ENCODE results near the gene EGR2.

DNA sequence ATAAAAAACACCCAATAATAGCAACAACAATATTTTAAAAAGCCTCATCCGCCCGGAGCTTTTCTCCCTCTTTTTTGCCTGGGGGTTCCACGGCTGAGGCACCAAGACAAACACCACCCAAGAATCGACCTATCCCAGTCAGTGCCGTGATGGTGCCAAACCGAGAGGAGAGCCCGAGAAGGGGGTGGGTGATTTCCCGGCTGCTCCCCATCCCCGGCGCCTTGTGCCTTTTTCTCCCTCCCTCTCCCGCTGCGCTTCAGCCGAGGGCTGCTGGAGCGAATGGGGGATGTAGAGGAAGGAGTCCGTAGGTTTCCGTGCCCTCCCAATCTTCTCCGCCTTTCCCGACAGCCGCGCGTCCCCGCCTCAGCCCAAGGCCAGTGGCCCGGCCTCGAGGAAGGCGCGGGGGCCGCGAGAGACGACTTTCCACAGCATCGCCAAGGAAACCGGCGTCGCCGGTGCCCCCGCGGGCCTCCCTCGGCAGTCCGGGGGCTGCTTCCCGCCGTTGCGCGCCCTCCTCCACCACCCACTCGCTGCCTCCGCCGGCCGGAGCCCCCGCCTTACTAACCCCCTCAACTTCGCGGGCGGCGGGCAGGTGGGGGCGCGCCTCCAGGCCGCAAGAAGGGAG, 1.3 kb downstream of the EGR2 start:
- TF ChIP-seq, protein P1, sequence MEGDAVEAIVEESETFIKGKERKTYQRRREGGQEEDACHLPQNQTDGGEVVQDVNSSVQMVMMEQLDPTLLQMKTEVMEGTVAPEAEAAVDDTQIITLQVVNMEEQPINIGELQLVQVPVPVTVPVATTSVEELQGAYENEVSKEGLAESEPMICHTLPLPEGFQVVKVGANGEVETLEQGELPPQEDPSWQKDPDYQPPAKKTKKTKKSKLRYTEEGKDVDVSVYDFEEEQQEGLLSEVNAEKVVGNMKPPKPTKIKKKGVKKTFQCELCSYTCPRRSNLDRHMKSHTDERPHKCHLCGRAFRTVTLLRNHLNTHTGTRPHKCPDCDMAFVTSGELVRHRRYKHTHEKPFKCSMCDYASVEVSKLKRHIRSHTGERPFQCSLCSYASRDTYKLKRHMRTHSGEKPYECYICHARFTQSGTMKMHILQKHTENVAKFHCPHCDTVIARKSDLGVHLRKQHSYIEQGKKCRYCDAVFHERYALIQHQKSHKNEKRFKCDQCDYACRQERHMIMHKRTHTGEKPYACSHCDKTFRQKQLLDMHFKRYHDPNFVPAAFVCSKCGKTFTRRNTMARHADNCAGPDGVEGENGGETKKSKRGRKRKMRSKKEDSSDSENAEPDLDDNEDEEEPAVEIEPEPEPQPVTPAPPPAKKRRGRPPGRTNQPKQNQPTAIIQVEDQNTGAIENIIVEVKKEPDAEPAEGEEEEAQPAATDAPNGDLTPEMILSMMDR (IDR thresholded peaks at IDR 0.05), result no peak
- no peak for TF ChIP-seq SIN3A (IDR thresholded peaks at IDR 0.05; ENCODE audit: borderline replicate concordance, insufficient read depth, low read depth, low read length)
- TF ChIP-seq POLR2AphosphoS5 (IDR thresholded peaks at IDR 0.05; ENCODE audit: low read depth, low read length), result no peak
- TF ChIP-seq, protein P2, sequence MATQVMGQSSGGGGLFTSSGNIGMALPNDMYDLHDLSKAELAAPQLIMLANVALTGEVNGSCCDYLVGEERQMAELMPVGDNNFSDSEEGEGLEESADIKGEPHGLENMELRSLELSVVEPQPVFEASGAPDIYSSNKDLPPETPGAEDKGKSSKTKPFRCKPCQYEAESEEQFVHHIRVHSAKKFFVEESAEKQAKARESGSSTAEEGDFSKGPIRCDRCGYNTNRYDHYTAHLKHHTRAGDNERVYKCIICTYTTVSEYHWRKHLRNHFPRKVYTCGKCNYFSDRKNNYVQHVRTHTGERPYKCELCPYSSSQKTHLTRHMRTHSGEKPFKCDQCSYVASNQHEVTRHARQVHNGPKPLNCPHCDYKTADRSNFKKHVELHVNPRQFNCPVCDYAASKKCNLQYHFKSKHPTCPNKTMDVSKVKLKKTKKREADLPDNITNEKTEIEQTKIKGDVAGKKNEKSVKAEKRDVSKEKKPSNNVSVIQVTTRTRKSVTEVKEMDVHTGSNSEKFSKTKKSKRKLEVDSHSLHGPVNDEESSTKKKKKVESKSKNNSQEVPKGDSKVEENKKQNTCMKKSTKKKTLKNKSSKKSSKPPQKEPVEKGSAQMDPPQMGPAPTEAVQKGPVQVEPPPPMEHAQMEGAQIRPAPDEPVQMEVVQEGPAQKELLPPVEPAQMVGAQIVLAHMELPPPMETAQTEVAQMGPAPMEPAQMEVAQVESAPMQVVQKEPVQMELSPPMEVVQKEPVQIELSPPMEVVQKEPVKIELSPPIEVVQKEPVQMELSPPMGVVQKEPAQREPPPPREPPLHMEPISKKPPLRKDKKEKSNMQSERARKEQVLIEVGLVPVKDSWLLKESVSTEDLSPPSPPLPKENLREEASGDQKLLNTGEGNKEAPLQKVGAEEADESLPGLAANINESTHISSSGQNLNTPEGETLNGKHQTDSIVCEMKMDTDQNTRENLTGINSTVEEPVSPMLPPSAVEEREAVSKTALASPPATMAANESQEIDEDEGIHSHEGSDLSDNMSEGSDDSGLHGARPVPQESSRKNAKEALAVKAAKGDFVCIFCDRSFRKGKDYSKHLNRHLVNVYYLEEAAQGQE (IDR thresholded peaks at IDR 0.05; ENCODE audit: insufficient read depth in 1 of 2, low read depth in 2 of 2, low read length in 1 of 2), result no peak
- no peak for TF ChIP-seq TCF7L2 (IDR thresholded peaks at IDR 0.05; ENCODE audit: low read depth, low read length)

Measured in Panc1 (cell line).